ENCODE results near the gene NMD3.

- TF ChIP-seq CTCF (IDR thresholded peaks at IDR 0.05) (peak; percentile 37; the same call in 1 of the 2 replicates), MXI1 (IDR thresholded peaks at IDR 0.05; ENCODE audit: low read depth, low read length) (no peak), YY1 (IDR thresholded peaks at IDR 0.05; ENCODE audit: low read depth) (no peak), RFX5 (IDR thresholded peaks at IDR 0.05; ENCODE audit: low read length) (no peak), PBX3 (IDR thresholded peaks at IDR 0.05) (no peak), MEF2A (IDR thresholded peaks at IDR 0.05; ENCODE audit: borderline replicate concordance, low read depth) (no peak), RAD21 (IDR thresholded peaks at IDR 0.05; ENCODE audit: low read length) (peak; percentile 41), TAF1 (IDR thresholded peaks at IDR 0.05; ENCODE audit: borderline replicate concordance, low read depth, low read length) (no peak), SMC3 (IDR thresholded peaks at IDR 0.05; ENCODE audit: low read depth, low read length) (no peak), MAX (IDR thresholded peaks at IDR 0.05; ENCODE audit: low read depth) (no peak), EP300 (IDR thresholded peaks at IDR 0.05; ENCODE audit: borderline replicate concordance in 1 of 2, low read depth in 1 of 2, low read length in 1 of 2) (no peak)
Observed at GRCh38 chr3:161171639-161172552, 49.2 kb upstream of the NMD3 start.

All from SK-N-SH (cell line).